Thyroid gland (tissue), 4 donors: ENCODE results near the gene EHD4. TPM values are rescaled to one million over a fixed set of nuclear protein-coding genes. Genes with fewer than 3 reads are reported as not detected.

ENCODE experiments used
- DNase-seq, 2 donors: peaks; one replicate each; pipeline ENCODE4 v3.0.0-alpha.2; 2019
- H3K27ac ChIP-seq, 3 donors: fragments of 200-600 bp; sonication (generic); 1 replicate in 2 of 3; 2 replicates in 1 of 3; pipeline ENCODE4 v1.5.1; 2016 to 2019; ENCODE audit warnings: mild to moderate bottlenecking in 1 of 3, moderate library complexity in 1 of 3
- H3K27me3 ChIP-seq: fragments of 200-600 bp; sonication (generic); one replicate; pipeline ENCODE4 v1.5.1; 2019
- H3K36me3 ChIP-seq, 2 donors: fragments of 200-600 bp; sonication (generic); one replicate each; pipeline ENCODE4 v1.5.1; 2016 to 2019
- H3K4me1 ChIP-seq, 2 donors: fragments of 200-600 bp; sonication (generic); one replicate each; pipeline ENCODE4 v1.5.1; 2017 to 2019
- H3K4me3 ChIP-seq, 3 donors: fragments of 200-600 bp; sonication (generic); replicated peaks in 1 of 3; 1 replicate in 2 of 3; 2 replicates in 1 of 3; pipeline ENCODE4 v1.5.1; 2016; ENCODE audit warnings: mild to moderate bottlenecking in 1 of 3
- H3K9me3 ChIP-seq: fragments of 200-600 bp; sonication (generic); one replicate; pipeline ENCODE4 v1.5.1; 2017
- POLR2A ChIP-seq, 2 donors: fragments of 450-650 bp; IDR thresholded peaks; one replicate each; pipeline ENCODE4 v1.6.1; 2017; ENCODE audit warnings: antibody characterized with exemption in 2 of 2, mild to moderate bottlenecking in 2 of 2, moderate library complexity in 1 of 2
- WGBS, 2 donors: methylation state at CpG; one replicate each; pipeline ENCODE4 v1.1.5; 2017; 5-methylcytosine and 5-hydroxymethylcytosine counted together
- intact Hi-C: fragments of 100-400 bp; cut with DNase I; formaldehyde crosslinking; loops from one replicate; pipeline ENCODE4 v1.15.1; 2023
- total RNA-seq, 4 donors: library from RNA; depleted of rRNA; stranded (reverse); fragments of >200 nt; gene quantifications; one replicate each; pipeline ENCODE4 v1.2.3, GENCODE V29; 2016
- TF ChIP-seq, protein P1 (sequence below), 6 experiments: fragments of 200-600 bp in 3 of 6; fragments of 450-650 bp in 3 of 6; sonication (generic) in 3 of 6; IDR thresholded peaks; one replicate each; pipeline ENCODE4 v1.5.1; 2016 to 2019; ENCODE audit warnings: antibody characterized with exemption in 6 of 6, mild to moderate bottlenecking in 2 of 6, inconsistent platforms in 1 of 6, moderate library complexity in 1 of 6

EHD4 gene
- total RNA-seq, 4 donors from 2014 or later, result 29.7 to 66.7 (median 37.9) TPM

DNA sequence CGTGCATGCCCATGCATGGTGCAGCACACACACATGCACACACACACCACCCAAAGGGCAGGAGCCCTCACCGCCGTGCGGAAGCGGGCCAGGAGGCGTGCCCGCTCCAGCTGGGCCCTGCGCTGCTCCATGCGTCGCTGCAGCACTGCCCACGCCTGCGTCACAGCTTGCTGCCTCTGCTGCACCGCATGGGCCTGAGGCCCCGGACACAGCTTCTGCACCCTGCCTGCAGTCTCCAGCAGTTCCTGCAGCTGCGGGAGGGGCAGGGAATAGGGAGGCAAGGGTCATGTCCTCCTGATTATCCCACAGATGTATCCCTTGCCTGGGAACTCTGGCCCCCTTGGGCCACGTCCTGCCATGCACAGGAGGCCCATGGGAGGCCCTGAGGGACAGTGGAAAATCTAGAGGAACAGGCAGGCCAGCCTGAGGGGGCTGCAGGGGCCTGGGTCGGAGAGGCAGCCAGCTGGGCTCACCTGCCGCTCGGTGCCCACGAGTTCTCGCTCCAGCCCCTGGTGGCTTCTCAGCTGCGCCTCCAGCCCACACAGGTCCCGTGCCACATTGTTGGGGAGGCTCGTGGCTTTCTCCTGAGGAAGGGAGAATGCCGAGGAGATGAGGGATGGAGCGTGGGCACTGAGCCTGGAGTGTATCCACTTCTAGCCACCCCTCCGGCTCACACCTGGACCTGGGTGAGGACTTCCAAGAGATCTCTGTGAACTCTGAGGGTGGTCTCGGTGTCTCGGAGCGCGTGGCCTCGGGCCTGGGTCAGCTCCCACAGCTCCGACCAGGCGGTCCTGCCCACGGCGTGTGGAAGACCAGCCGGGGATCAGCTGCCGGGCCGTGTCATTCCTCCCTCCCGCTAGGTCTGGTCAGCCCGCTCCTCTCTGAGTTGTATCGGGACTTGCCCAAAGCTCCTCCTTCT is 102.3 kb downstream of the EHD4 start:
- H3K27me3 ChIP-seq, result no peaks in the 10 kb centered on the region
- WGBS, 2 donors, result 92 to 95% methylated on average over 29 to 40 of the region's 42 CpGs
- intact Hi-C loops, result no loop called here
- H3K9me3 ChIP-seq, result no peaks in the 10 kb centered on the region
- TF ChIP-seq, protein P1, sequence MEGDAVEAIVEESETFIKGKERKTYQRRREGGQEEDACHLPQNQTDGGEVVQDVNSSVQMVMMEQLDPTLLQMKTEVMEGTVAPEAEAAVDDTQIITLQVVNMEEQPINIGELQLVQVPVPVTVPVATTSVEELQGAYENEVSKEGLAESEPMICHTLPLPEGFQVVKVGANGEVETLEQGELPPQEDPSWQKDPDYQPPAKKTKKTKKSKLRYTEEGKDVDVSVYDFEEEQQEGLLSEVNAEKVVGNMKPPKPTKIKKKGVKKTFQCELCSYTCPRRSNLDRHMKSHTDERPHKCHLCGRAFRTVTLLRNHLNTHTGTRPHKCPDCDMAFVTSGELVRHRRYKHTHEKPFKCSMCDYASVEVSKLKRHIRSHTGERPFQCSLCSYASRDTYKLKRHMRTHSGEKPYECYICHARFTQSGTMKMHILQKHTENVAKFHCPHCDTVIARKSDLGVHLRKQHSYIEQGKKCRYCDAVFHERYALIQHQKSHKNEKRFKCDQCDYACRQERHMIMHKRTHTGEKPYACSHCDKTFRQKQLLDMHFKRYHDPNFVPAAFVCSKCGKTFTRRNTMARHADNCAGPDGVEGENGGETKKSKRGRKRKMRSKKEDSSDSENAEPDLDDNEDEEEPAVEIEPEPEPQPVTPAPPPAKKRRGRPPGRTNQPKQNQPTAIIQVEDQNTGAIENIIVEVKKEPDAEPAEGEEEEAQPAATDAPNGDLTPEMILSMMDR (IDR thresholded peaks at IDR 0.05), result no peak
- no peak for TF ChIP-seq POLR2A (IDR thresholded peaks at IDR 0.05)
- DNase-seq, result no peak
- H3K4me1 ChIP-seq, result no peaks in the 10 kb centered on the region
- no peaks in the 10 kb centered on the region for H3K36me3 ChIP-seq
- H3K27ac ChIP-seq, result no peak overlapping the region
- no peak overlapping the region for H3K4me3 ChIP-seq

DNA sequence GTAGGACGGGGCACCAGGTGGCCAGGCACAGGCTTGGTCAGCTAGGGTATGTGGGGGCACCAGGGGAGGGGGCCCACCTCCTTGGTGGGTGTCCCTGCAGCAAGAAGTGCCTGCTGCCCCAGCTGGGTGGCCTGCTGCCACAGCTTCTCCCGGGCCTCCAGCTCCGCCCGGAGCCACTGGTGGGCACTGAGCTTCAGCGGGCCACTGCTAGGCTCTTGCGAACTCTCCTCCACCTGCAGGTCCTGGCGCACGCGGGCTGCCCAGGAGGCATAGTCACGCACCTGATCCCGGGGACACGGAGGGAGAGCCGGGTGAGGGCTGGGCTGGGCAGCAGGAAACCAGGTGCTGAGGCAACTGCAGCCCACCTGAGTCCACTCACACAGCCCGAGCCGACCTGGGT is 104.0 kb downstream of the EHD4 start:
- H3K4me1 ChIP-seq, result no peaks in the 10 kb centered on the region
- H3K27ac ChIP-seq, result no peak overlapping the region
- no peaks in the 10 kb centered on the region for H3K36me3 ChIP-seq
- intact Hi-C loops, result no loop called here
- WGBS, 2 donors, result 89 to 93% methylated on average over 2 of the region's 15 CpGs
- H3K9me3 ChIP-seq, result no peaks in the 10 kb centered on the region
- H3K27me3 ChIP-seq, result no peaks in the 10 kb centered on the region
- DNase-seq, result no peak
- no peak for TF ChIP-seq POLR2A (IDR thresholded peaks at IDR 0.05)
- TF ChIP-seq, protein P1 (IDR thresholded peaks at IDR 0.05), result no peak
- no peak overlapping the region for H3K4me3 ChIP-seq

DNA sequence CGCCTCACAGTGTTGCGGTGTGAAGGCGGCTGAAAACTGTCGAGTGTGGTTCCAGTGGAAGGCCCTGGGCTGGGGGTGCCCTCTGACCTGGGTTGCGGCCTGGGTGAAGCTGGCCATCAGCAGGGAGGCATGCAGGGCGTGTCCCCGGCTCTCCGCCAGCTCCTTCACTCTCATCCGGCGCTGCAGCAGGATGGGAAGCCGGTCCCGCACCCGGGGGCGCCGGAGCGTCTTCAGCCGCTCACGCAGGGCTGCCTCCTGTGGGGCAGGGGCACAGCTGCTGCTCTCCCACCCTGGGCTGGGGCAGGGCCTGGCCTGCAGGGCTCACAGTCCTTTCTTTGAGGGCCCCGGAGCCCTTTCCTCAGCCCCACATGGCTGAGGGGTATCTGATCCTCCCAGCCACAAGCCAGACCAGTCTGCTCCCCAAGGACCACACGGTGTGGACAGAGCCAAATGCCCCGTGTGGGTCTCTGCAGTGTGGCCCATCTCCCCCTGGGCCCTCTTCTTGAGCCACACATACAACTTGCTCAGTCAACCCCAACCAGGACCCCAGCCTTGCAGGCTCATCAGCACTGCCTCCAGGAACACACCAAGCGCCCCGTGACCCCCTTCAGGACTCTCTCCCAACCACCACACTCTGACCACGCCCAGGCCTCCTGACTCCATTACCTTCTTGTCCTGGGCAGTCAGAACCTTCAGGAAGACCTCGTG is 105.3 kb downstream of the EHD4 start:
- intact Hi-C loops, result no loop called here
- TF ChIP-seq, protein P1 (IDR thresholded peaks at IDR 0.05), result no peak
- TF ChIP-seq POLR2A (IDR thresholded peaks at IDR 0.05), result no peak
- H3K27me3 ChIP-seq, result no peaks in the 10 kb centered on the region
- DNase-seq, result no peak
- no peaks in the 10 kb centered on the region for H3K4me1 ChIP-seq
- no peaks in the 10 kb centered on the region for H3K9me3 ChIP-seq
- H3K4me3 ChIP-seq, result no peak overlapping the region
- 83 to 88% methylated on average over 10 of the region's 25 CpGs for WGBS, 2 donors
- H3K36me3 ChIP-seq, result no peaks in the 10 kb centered on the region
- no peak overlapping the region for H3K27ac ChIP-seq

DNA sequence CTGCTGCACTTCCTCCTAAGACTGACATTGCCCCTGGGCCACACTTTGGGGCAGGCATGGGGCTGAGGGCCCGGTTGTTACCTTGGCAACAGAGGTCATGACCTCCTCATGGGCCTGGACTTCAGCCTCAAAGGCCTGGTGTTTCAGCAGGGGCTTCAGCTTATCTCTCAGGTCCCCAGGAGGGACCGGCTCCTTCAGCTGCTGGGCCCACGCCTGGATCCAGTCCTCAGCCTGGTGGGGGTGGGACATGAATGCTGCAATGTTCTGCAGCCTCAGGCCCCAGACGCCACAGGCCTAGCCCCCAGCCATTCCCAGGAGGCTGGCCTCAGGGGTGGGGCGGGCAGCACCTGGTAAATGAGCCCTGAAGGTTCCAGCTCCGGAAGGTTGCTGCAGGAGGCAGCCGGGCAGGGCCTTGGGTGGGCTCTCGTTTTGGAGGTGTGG is 106.1 kb downstream of the EHD4 start:
- intact Hi-C loops, result no loop called here
- WGBS, 2 donors, result 85 to 100% methylated on average over 1 to 4 of the region's 8 CpGs
- H3K27ac ChIP-seq, result no peak overlapping the region
- H3K4me1 ChIP-seq, result no peaks in the 10 kb centered on the region
- TF ChIP-seq, protein P1 (IDR thresholded peaks at IDR 0.05), result no peak
- TF ChIP-seq POLR2A (IDR thresholded peaks at IDR 0.05), result no peak
- H3K4me3 ChIP-seq, result no peak overlapping the region
- DNase-seq, result no peak
- H3K9me3 ChIP-seq, result no peaks in the 10 kb centered on the region
- no peaks in the 10 kb centered on the region for H3K27me3 ChIP-seq
- no peaks in the 10 kb centered on the region for H3K36me3 ChIP-seq
